Adrenal gland (tissue), 5 donors: ENCODE measurements around the gene TMEM79.

Source experiments
- CTCF ChIP-seq, 6 experiments: fragments of 450-650 bp in 4 of 6; fragments of 200-600 bp in 2 of 6; sonication (generic) in 1 of 6; IDR thresholded peaks; 1 replicate in 5 of 6; 2 replicates in 1 of 6; pipeline versions ENCODE4 v1.5.1 to v1.8.0; 2016 to 2021; ENCODE audit warnings: antibody characterized with exemption in 6 of 6, mild to moderate bottlenecking in 2 of 6, moderate library complexity in 1 of 6
- POLR2A ChIP-seq, 2 donors: fragments of 450-650 bp; IDR thresholded peaks; one replicate each; pipeline ENCODE4 v1.6.1; 2017; ENCODE audit warnings: antibody characterized with exemption in 2 of 2, mild to moderate bottlenecking in 2 of 2, moderate library complexity in 1 of 2
- donor health status: DM: no; HTN: no; CAD: no.

DNA sequence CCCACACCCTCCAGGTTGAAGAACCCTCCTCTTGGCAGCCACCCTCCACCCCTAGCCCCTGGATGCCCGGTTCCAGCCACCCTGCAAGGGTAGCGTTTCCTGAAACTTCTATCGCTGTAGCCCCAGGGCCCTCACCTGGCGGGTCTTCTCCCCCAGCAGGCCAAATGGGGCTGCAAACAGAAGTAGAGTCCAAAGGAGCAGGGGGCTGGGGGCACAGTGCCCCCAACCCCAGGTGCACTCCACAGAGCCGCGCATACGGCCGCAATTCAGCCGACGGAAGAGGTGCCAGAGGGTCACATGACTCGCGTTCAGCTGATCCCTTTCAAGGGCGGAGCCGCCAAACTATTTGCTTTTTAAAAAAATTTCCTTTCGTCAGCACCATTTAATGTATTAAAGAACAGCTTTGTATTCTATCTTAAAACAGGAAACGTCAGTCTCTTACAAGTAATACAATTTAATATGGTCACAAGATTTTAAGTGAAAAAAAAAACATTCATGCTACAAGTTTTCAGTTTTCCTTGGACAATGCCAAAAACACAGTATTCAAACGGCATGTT lies 11.3 kb downstream of the TMEM79 start, which contains the start of gene GLMP:
- TF ChIP-seq POLR2A (IDR thresholded peaks at IDR 0.05) = no peak
- no peak for TF ChIP-seq CTCF (IDR thresholded peaks at IDR 0.05)
